Kidney capillary endothelial cell (primary cell): ENCODE results near the gene TWIST2.

Experiments
- DNase-seq: peaks from one replicate; pipeline ENCODE4 v3.0.0-alpha.2; 2018; ENCODE audit warnings: low spot score

Gene TWIST2

GRCh38 chr2:238847841-238848690 lies at the start of gene TWIST2:
Gene TWIST2 (plus strand): TSS chr2:238848085. CDS start chr2:238848216, 131 bp downstream.
- no peak for DNase-seq

- no peak for DNase-seq
Measured at GRCh38 chr2:238801791-238802190, 46.1 kb upstream of the TWIST2 start.

GRCh38 chr2:238802957-238803356 lies 44.9 kb upstream of the TWIST2 start:
- DNase-seq: no peak

- no peak for DNase-seq
Measured at GRCh38 chr2:238803996-238804870, 43.7 kb upstream of the TWIST2 start.

GRCh38 chr2:238808761-238809160 lies 39.1 kb upstream of the TWIST2 start:
- DNase-seq: no peak

GRCh38 chr2:238810321-238810720 lies 37.6 kb upstream of the TWIST2 start:
- no peak for DNase-seq

- DNase-seq: no peak
Measured at GRCh38 chr2:238811293-238811692, 36.6 kb upstream of the TWIST2 start.

GRCh38 chr2:238811759-238812158 lies 36.1 kb upstream of the TWIST2 start:
- DNase-seq: no peak

GRCh38 chr2:238813109-238813508 lies 34.8 kb upstream of the TWIST2 start:
- no peak for DNase-seq

- no peak for DNase-seq
Measured at GRCh38 chr2:238814815-238815214, 33.1 kb upstream of the TWIST2 start.

- no peak for DNase-seq
Measured at GRCh38 chr2:238816291-238816690, 31.6 kb upstream of the TWIST2 start.

- DNase-seq: no peak
Measured at GRCh38 chr2:238817382-238817781, 30.5 kb upstream of the TWIST2 start.

GRCh38 chr2:238817891-238818290 lies 30.0 kb upstream of the TWIST2 start:
- no peak for DNase-seq

GRCh38 chr2:238818561-238818960 lies 29.3 kb upstream of the TWIST2 start:
- peak; percentile 60 for DNase-seq

GRCh38 chr2:238820197-238820596 lies 27.7 kb upstream of the TWIST2 start:
- no peak for DNase-seq

- DNase-seq: no peak
Measured at GRCh38 chr2:238820916-238821315, 27.0 kb upstream of the TWIST2 start.

- no peak for DNase-seq
Measured at GRCh38 chr2:238821391-238821790, 26.5 kb upstream of the TWIST2 start.

GRCh38 chr2:238821944-238822670 lies 25.8 kb upstream of the TWIST2 start:
- no peak for DNase-seq

- no peak for DNase-seq
Measured at GRCh38 chr2:238822955-238823354, 24.9 kb upstream of the TWIST2 start.

GRCh38 chr2:238831177-238831576 lies 16.7 kb upstream of the TWIST2 start:
- no peak for DNase-seq

- no peak for DNase-seq
Measured at GRCh38 chr2:238834982-238835381, 12.9 kb upstream of the TWIST2 start.

GRCh38 chr2:238835726-238836301 lies 12.1 kb upstream of the TWIST2 start:
- no peak for DNase-seq
